GM19240 (cell line): ENCODE data around the gene TDP1.

Experiments
- DNase-seq: peaks from one replicate; pipeline ENCODE4 v3.0.0; 2011; ENCODE audit warnings: low spot score; ENCODE audit not compliant: insufficient read length

Gene TDP1

GRCh38 chr14:89955745-89956660, at the start of gene TDP1:
TSS of gene TDP1 (plus strand) at chr14:89955927. CDS start at chr14:89963115, 7,188 bp downstream.
- peak; percentile 80 for DNase-seq

GRCh38 chr14:89906000-89906399, 49.7 kb upstream of the TDP1 start:
- DNase-seq, result no peak

GRCh38 chr14:89907655-89908054, 48.1 kb upstream of the TDP1 start:
- DNase-seq, result no peak

DNA sequence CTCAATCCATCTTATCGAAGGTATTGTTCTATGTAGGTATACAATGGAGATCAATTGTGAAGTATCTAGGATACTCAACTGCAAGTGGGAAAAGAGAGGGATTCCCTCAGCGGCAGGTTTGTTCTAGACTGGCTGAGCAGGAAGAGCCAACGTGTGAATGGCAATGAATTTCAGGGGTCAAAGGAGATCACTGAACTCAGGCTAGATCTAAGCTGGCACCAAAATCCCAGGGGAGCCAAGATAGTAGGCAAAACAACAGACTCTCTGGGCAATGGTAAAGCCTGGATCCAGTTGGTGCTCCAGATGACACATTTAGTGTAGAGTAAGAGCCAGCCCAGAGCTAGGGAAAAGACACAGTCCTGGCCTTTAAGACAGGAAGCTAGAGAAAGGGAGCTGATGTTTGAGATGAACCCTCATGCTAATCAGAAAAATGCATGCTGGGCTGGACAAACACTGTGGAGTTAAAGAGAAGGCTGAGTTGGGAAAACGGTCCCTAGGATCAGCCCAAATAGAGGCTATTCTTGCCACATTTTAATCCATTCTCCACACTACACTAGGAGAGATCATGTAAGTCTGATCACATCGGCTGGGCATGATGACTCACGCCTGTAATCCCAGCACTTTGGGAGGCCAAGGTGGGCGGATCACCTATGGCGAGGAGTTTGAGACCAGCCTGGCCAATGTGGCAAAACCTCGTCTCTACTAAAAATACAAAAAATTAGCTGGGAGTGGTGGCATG, 46.8 kb upstream of the TDP1 start:
- DNase-seq, result no peak

DNA sequence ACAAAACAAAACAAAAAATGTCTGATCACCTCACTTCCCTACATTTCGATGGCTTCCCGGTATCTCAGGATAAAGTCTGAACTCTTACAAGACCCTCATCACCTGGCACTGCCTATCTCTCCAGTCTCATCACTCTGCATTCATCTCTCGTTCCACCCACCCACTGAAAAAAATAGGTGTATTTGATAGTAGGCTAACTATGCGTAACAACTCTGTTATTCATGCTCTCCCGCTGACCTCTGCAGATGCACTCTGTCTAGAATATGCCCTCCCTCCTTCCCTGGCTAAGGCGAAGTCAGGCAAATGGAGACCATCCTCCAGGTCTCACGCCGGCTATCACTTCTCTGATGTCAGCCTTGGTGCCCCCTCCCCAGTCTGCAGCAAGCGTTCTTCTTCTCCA, 46.1 kb upstream of the TDP1 start:
- DNase-seq, result no peak

GRCh38 chr14:89910691-89911009, 45.1 kb upstream of the TDP1 start:
- DNase-seq, result no peak

DNA sequence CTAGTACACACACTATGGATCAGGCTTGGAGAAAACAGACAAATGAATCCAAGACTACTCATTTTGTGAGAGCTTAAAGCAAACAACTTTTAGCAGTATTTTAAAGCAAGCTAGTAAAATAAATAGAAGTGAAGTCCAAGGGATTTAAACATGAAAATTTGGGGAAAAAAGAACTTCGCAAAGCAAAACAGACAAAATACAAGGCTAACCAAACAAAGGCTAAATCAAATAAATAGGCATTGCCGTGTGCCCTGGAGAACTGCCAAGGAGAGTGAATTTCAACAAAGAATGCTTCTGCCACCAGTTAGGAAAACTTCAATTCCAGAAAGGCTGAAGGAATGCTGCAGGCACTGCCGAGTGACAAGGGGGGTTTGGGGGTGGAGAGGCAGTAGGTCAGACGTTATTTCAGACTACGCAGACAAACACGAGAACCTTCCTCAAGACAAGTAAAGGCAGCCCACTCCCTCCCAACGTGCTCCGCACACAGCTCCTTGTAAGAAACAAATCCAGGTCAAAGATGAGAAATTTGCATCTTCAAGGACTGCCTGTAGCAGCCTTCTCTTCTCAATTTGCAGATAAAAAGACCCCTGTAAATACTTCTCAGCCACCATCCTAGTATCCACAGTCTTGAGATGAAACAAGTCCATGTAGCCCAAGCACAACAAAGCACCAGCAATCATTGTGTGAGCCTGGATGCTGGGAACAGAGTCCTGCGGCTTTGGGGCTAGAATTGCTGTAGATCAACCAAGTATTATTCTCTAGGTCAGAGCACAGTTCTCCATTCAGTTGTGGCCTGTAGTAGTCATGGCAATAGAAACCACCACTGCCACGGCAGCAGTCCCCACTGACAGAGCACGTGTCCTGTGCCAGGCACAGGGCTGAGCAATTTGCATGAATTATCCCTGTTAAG, 44.5 kb upstream of the TDP1 start:
- no peak for DNase-seq

DNA sequence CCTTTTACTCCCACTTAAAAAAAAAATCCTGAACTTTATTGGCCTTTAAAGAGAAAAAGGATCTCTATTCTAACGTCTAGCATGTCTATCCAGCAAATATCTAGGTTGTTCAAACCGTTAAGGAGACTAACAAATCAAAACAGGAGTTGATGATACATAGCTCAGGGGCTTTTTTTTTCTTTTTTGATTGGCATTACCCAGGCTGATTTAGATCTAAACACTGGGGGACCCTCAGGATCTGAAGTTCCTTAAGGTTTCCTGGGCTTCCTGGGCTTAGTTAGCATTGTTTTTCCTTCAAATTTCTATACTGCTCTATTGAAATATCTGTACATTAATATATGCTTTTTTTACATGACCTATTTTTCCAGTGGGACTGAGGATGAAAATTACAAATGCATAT, 43.5 kb upstream of the TDP1 start:
- DNase-seq, result no peak

DNA sequence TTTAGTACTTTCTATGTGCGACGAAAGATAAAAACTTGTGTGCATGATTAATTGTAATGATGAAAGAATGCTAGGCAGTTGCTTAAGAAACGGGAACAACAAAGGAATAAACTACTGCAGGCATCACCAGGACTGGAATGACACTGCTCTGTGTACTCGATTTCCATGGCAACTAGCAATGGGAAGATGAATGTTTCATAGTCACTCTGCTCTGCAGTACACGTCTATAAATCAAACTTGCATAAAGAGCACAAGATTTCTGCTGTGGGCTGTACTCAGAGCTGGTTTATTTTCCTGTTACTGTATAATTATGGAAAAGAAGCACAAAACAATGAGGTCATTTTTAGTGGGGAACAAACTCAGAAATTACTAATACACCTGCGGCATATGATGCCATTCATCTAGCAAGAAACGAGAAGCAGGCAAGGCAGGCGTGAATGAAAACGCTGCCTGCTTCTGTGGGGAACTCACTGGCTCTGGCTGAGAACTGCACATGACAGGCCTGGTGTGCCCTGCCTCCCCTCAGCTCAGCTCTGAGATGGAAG, 43.0 kb upstream of the TDP1 start:
- no peak for DNase-seq

GRCh38 chr14:89915114-89915878, 40.4 kb upstream of the TDP1 start:
- peak; percentile 17 for DNase-seq

DNA sequence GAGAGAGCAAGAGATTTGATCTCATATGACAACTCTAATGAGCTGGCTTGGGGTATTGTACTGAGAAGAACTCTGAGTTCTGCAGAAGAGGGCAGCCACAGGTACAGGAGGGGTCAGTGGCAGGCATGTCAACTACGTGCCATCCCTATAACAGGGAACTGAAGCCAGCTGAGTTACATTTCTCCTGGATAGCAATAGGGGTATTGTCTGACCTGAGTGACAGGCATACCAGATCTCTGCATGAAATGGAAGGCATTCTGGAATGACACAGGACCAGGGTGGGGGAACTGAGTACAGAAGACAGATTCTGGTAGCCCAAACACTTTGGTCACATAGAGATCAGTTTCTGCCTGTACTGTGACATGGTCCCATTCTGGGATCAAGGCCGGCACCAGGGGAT, 37.0 kb upstream of the TDP1 start:
- no peak for DNase-seq

DNA sequence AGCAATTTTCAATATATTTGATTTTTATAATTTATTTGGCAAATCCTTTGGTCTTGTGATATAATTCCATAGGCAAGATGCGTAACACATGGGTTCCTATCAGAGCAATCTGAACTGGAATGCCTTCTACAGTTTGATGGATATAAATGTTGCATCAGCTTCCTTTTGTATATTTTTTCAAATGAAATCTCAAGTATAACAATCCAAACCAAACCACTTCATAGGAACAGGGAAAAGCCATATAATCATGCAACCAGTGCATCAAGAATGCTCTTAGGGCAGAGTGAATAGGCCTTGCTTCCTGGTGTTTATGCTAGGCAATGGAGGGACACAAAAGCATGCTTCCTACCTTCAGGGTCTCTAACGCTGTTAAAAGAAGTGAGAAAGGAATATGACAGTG, 35.7 kb upstream of the TDP1 start:
- no peak for DNase-seq

DNA sequence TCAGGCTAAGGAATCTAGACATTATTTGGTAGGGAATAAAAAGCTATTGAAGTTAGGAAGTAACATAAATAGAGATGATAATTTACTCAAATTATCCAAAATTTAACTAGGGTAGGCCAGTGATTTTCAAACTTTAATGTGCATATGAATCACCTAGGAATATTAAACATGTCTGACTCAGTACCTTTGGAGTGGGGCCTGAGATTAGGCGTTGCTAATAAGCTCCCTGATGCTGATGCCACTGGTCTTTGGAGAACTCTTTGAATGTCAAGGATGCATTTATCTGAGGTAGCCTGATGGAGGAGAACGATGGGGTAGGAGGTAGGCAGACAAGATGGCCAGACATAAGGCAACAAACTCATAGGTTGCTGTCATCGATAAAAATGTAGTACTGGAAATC, 34.4 kb upstream of the TDP1 start:
- DNase-seq, result no peak

DNA sequence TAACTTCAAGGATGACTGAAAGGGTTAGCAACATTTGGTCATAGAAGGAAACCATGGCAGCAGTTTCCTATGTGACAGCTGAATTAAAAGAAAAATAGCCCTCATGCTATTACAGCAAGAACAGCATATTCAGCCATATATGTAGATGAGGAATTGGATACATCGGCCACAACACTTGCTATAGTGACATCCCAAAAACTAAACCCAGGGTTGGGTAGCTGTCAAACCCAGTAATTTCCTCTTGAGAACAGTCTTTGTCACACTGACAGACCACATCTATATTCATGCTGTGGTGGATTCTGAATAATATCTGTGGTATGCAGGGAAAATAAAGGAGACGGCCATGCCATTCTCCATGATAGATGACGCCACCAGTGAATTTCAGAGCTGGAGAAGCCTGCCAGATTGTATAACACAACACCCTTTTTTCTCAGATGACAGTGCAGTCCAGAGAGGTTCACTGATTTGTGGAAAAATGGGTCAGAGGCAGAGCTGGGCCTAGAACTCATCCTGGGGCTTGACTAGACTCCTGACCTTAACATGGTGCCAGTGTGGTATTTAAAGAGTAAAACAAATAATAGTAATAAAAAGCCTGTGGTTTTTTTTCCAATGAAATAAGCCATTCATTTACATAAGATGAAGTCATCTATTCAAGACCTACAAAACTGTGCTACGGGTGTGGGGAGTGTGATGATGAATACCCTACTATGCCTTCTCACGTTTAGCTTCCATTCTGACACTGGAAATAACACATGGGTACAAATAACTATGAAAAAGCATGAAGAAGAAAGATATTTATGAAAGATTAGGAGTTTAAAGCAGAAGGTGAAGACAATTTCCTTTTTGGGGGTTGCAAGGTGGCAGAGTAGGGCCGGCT, 33.5 kb upstream of the TDP1 start:
- DNase-seq, result no peak

- DNase-seq, result no peak
Measured at GRCh38 chr14:89924268-89924667, 31.5 kb upstream of the TDP1 start.

GRCh38 chr14:89926694-89927093, 29.0 kb upstream of the TDP1 start:
- DNase-seq, result no peak

DNA sequence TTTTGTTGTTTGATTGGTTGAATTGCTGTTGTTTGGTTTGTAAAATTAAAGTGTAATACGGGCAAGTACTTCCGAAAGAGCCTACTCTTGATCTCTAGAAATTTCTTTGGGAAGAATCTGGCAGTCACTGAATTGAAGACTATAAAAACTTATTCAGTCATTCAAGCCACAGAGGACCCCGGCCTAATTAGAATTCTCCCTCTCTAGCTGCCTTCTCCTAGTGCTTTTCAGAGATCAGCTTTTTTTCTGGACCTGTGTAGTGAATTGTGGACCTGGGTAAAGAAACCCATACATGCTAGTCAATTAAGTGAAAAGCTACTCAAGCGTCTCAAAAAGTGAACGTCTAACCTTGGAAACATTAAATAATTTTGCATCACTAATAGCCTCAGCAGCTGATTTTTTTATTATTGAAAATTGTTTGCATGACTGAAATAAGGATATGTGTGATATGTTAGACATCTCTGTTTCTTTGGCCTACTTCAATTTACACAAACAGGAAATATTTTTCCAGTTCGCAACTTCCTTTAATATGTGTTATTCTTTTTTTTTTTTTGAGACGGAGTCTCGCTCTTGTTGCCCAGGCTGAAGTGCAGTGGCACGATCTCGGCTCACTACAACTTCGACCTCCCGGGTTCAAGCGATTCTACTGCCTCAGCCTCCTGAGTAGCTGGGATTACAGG, 28.4 kb upstream of the TDP1 start:
- DNase-seq, result no peak

DNA sequence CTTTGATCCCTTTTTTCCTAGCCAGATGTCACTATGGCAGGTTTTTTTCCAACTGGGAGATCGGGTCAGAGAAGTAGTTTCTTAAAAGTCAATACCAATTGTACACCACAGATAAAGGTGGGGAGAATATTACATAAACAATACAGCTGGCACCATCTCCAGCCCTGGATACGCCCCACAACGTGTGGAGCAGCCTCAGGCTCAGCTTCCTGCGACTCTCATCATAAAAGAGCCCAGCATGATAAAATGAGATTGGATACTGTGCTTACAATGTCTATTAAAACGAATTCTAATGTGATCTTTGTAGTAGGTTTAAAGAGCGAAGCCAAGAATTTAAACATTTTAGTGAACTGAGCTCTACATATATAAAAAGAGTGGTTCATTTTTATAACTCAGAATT, 22.7 kb upstream of the TDP1 start:
- DNase-seq, result no peak

DNA sequence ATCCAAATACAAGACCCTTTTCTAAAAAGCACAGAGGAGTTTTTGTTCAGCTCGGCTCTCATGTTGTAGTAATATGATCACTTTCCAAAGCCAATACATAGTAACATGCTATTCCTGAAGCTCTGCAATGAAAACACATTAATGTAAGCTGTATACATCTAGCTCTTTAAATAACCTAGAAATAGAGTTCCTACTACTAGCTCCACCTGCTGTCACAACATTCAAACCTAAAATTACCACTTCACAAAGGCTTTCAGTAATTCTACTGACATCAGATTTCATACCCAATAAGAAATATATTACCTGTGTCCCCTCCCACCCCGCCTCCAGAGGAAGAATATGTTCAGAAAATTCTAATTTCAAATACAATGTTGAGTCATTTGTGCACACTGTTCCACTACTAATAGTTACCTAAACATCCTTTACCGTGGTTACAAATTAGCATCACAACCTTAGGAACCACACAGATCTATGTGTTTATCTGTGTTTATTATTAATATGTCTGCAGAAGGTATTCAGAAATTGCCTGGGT, 19.0 kb upstream of the TDP1 start:
- no peak for DNase-seq
